D721Med (cell line): ENCODE results near the gene PITPNC1.

Experiments used
- DNase-seq: peaks from one replicate; pipeline ENCODE4 v3.0.0; 2011; ENCODE audit warnings: low spot score; ENCODE audit not compliant: insufficient read length
- FAIRE-seq: peaks from 2 replicates; lab custom pipeline; 2011; peaks lifted over from hg19 to GRCh38; lab: Jason Lieb, UNC
- CTCF ChIP-seq: IDR thresholded peaks from 2 replicates; pipeline ENCODE4 v1.5.1; 2012; ENCODE audit warnings: mild to moderate bottlenecking, control low read depth; ENCODE audit not compliant: insufficient read depth; ENCODE audit errors: missing control alignments

Gene PITPNC1

GRCh38 chr17:67610061-67610460 lies 233.0 kb downstream of the PITPNC1 start:
- TF ChIP-seq CTCF, result no peak
- no peak for FAIRE-seq
- no peak for DNase-seq

GRCh38 chr17:67613961-67614360 lies 236.9 kb downstream of the PITPNC1 start:
- TF ChIP-seq CTCF, result no peak

GRCh38 chr17:67615011-67615561 lies 238.0 kb downstream of the PITPNC1 start:
- FAIRE-seq, result no peak

More at GRCh38 chr17:67613961-67614360, 236.9 kb downstream of the PITPNC1 start:
- no peak for DNase-seq
- no peak for FAIRE-seq

GRCh38 chr17:67615736-67616135 lies 238.7 kb downstream of the PITPNC1 start:
- no peak for TF ChIP-seq CTCF
- FAIRE-seq (no peak), DNase-seq (no peak)

More at GRCh38 chr17:67615011-67615561, 238.0 kb downstream of the PITPNC1 start:
- no peak for DNase-seq
- no peak for TF ChIP-seq CTCF

- DNase-seq, result no peak
- FAIRE-seq, result no peak
- TF ChIP-seq CTCF, result no peak
These were observed 240.3 kb downstream of the PITPNC1 start for GRCh38 chr17:67617304-67617899.

- no peak for FAIRE-seq
- no peak for DNase-seq
- TF ChIP-seq CTCF, result no peak
These were observed 242.5 kb downstream of the PITPNC1 start for GRCh38 chr17:67619555-67619954.

GRCh38 chr17:67620088-67620487 lies 243.0 kb downstream of the PITPNC1 start:
- no peak for DNase-seq
- no peak for FAIRE-seq

More at GRCh38 chr17:67620088-67620487, 243.0 kb downstream of the PITPNC1 start:
- TF ChIP-seq CTCF, result no peak
